Keratinocyte (primary cell): Measurements from ENCODE around the gene ADAM21. TPM values are rescaled to one million over a fixed set of nuclear protein-coding genes. Genes with fewer than 3 reads are reported as not detected.

ENCODE experiments used
- DNase-seq: peaks from one replicate; pipeline ENCODE4 v3.0.0-alpha.2; 2011; ENCODE audit warnings: low read depth, missing footprints, low spot score
- FAIRE-seq: peaks from 2 replicates; lab custom pipeline; 2011; peaks lifted over from hg19 to GRCh38; lab: Jason Lieb, UNC
- H2AFZ ChIP-seq: 2 replicates; pipeline ENCODE4 v1.6.0; 2012; ENCODE audit warnings: low read length, control low read depth, inconsistent platforms; ENCODE audit not compliant: control insufficient read depth
- H3K27ac ChIP-seq: 2 replicates; pipeline ENCODE4 v1.5.1; 2011; ENCODE audit warnings: low read length; ENCODE audit not compliant: control insufficient read depth, insufficient read depth
- H3K27me3 ChIP-seq: 3 replicates; pipeline ENCODE4 v1.6.0; 2011; ENCODE audit warnings: low read length; ENCODE audit not compliant: control insufficient read depth, insufficient read depth; ENCODE audit errors: extremely low read depth
- H3K36me3 ChIP-seq, 2 experiments: 2 replicates in 1 of 2; 3 replicates in 1 of 2; pipeline ENCODE4 v1.5.1; 2011; ENCODE audit warnings: low read length in 2 of 2, mild to moderate bottlenecking in 1 of 2; ENCODE audit not compliant: control insufficient read depth in 2 of 2, insufficient read depth in 2 of 2; ENCODE audit errors: extremely low read depth in 1 of 2
- H3K4me1 ChIP-seq: 3 replicates; pipeline ENCODE4 v1.5.1; 2011; ENCODE audit warnings: low read length; ENCODE audit not compliant: control insufficient read depth, insufficient read depth; ENCODE audit errors: extremely low read depth
- H3K4me2 ChIP-seq: 3 replicates; pipeline ENCODE4 v1.6.0; 2011; ENCODE audit warnings: low read depth, low read length; ENCODE audit not compliant: control insufficient read depth, insufficient read depth; ENCODE audit errors: extremely low read depth
- H3K4me3 ChIP-seq, 3 experiments: fragments of 200-600 bp in 1 of 3; sonication (generic) in 1 of 3; 2 replicates in 2 of 3; 3 replicates in 1 of 3; pipeline ENCODE4 v1.5.1; 2011 to 2016; ENCODE audit warnings: low read length in 3 of 3, mild to moderate bottlenecking in 3 of 3, control low read depth in 2 of 3, inconsistent platforms in 1 of 3, low read depth in 1 of 3, mixed read lengths in 1 of 3, mixed run types in 1 of 3, moderate library complexity in 1 of 3; ENCODE audit not compliant: control insufficient read depth in 2 of 3, insufficient read depth in 2 of 3; ENCODE audit errors: extremely low read depth in 1 of 3
- H3K79me2 ChIP-seq: 2 replicates; pipeline ENCODE4 v1.6.0; 2012; ENCODE audit warnings: low read length; ENCODE audit not compliant: control insufficient read depth, insufficient read depth
- H3K9ac ChIP-seq: 3 replicates; pipeline ENCODE4 v1.6.0; 2011; ENCODE audit warnings: low read length; ENCODE audit not compliant: control insufficient read depth, insufficient read depth; ENCODE audit errors: extremely low read depth
- H3K9me1 ChIP-seq: 3 replicates; pipeline ENCODE4 v1.6.0; 2011; ENCODE audit warnings: low read length; ENCODE audit not compliant: control insufficient read depth, insufficient read depth; ENCODE audit errors: extremely low read depth
- H3K9me3 ChIP-seq: 2 replicates; pipeline ENCODE4 v1.5.1; 2012; ENCODE audit warnings: low read depth, low read length; ENCODE audit not compliant: control insufficient read depth
- H4K20me1 ChIP-seq: 3 replicates; pipeline ENCODE4 v1.6.0; 2011; ENCODE audit warnings: low read length; ENCODE audit not compliant: control insufficient read depth, insufficient read depth; ENCODE audit errors: extremely low read depth
- EZH2 ChIP-seq: IDR thresholded peaks from one replicate; pipeline ENCODE4 v1.6.1; 2012; ENCODE audit warnings: inconsistent platforms, mild to moderate bottlenecking, low read length, moderate library complexity
- dilution Hi-C: fragments of 300-500 bp; cut with MboI; formaldehyde crosslinking; loops from one replicate; pipeline ENCODE4 v1.7.0; 2020; ENCODE audit warnings: low sequenced_read_pairs; ENCODE audit not compliant: extremely low pct_ligation_motif_present
- polyA plus RNA-seq, 5 experiments: library from polyadenylated mRNA; depleted of rRNA in 3 of 5; stranded (reverse) in 3 of 5; stranded (forward) in 1 of 5; unstranded in 1 of 5; fragments of >200 nt; gene quantifications; 1 replicate in 1 of 5; 2 replicates in 3 of 5; 3 replicates in 1 of 5; pipeline versions ENCODE4 v1.2.1 to v1.2.3, GENCODE V29; 2011 to 2012; ENCODE audit warnings: missing spikeins in 2 of 5, low read depth in 1 of 5, low replicate concordance in 1 of 5
- small RNA-seq, 3 experiments: library from RNA; depleted of rRNA; stranded (forward); fragments of <200 nt; gene quantifications; one replicate each; pipeline ENCODE3, GENCODE V24; 2012; ENCODE audit warnings: low read depth in 3 of 3, low replicate concordance in 1 of 3; ENCODE audit not compliant: insufficient read length in 3 of 3

The ADAM21 gene
- polyA plus RNA-seq, 1 donor (not counting 4 experiments of a cell fraction or from before 2014, with no cell fraction given) = 0.69 TPM

DNA sequence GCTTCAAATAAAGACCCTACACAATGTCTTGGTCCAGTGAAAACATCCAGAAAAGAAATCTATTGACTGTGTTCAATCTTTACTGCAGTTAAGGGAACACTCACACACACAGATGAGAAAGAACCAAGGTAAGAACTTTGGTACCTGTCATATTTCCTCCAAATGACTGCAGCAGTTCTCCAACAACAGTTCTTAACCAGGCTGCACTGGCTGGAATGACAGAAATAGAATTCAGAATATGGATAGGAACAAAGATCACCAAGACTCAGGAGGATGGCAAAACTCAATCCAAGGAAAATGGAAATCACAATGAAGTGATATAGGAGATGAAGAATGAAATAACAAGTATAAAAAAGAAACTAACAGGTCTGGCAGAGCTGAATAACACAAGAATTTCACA, 46.2 kb downstream of the ADAM21 start:
- dilution Hi-C loops = no loop called here
- FAIRE-seq (no peak), DNase-seq (no peak)

More for the DNA sequence above, 46.2 kb downstream of the ADAM21 start:
- no peak overlapping the region for H3K9ac ChIP-seq
- H3K9me1 ChIP-seq = no peaks in the 10 kb centered on the region
- H3K4me3 ChIP-seq = no peak overlapping the region
- H3K9me3 ChIP-seq = no peaks in the 10 kb centered on the region
- no peaks in the 10 kb centered on the region for H3K36me3 ChIP-seq
- no peaks in the 10 kb centered on the region for H3K27me3 ChIP-seq
- H4K20me1 ChIP-seq = no peaks in the 10 kb centered on the region
- H3K79me2 ChIP-seq = no peaks in the 10 kb centered on the region
- no peak for TF ChIP-seq EZH2
- no peak overlapping the region for H3K4me2 ChIP-seq
- H3K27ac ChIP-seq = no peak overlapping the region
- H3K4me1 ChIP-seq = no peaks in the 10 kb centered on the region
- H2AFZ ChIP-seq = no peak overlapping the region

Small RNA genes within 50 kb of the gene (small RNA-seq; reads per million reads assigned to genes)
- gene RNU6-659P = 0 reads per million in 3 experiments

Other genes starting within 250 kb of the ADAM21 start
- gene COX16, start 92.5 kb upstream of the ADAM21 start, polyA plus RNA-seq = 28.5 to 44.1 TPM (median 31.0 TPM) in 3 replicates
- 19.3 to 31.4 TPM (median 20.6 TPM) in 3 replicates for gene SYNJ2BP, start 35.1 kb upstream of the ADAM21 start, polyA plus RNA-seq
- gene ADAM20, start 82.8 kb downstream of the ADAM21 start, polyA plus RNA-seq = 0.08 to 0.09 TPM in 2 of 3 replicates, not detected in the other
- gene MED6, start 148.5 kb downstream of the ADAM21 start, polyA plus RNA-seq = 36.9 to 52.6 TPM (median 40.0 TPM) in 3 replicates
- gene TTC9, start 189.7 kb downstream of the ADAM21 start, polyA plus RNA-seq = 0.50 to 0.85 TPM (median 0.59 TPM) in 3 replicates